ENCODE data around the gene TUSC2.

DNA sequence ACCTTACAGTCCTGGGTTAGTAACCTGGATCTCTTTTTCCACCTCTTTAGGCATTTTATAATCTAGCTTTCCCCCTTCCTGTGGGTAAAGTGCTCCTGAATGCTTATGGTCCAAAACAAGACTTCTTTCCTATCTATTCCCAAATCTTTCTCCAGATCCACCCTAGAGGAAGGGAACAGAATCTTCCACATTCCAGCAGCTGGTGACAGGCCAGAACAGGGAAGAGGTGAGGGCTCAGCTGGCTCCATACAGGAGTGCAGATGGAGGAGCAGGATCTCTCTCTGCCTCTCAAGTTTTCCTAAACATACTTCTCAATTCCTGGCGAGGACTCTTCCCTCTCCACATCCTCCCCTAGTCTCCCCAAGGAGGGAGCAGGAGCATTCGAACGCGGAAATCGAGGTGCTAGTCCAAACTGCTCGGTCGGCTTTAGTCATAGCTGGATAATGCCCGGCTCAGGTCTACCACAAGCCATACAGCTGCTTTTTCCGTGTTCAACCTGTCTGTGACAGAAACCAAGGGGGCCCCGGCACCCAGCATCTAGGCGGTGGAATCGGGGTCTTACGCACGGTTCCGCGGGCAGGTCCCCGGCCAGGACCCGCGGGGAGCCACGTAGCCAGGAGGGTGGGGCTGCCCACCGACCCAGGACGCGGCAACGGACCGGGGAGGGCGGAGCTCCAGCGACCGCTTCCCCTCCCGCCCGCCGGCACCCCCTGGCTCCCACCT, 8.6 kb upstream of the TUSC2 start:
- TF ChIP-seq POLR2A (IDR thresholded peaks at IDR 0.05), result no peak
- TF ChIP-seq, protein P1, sequence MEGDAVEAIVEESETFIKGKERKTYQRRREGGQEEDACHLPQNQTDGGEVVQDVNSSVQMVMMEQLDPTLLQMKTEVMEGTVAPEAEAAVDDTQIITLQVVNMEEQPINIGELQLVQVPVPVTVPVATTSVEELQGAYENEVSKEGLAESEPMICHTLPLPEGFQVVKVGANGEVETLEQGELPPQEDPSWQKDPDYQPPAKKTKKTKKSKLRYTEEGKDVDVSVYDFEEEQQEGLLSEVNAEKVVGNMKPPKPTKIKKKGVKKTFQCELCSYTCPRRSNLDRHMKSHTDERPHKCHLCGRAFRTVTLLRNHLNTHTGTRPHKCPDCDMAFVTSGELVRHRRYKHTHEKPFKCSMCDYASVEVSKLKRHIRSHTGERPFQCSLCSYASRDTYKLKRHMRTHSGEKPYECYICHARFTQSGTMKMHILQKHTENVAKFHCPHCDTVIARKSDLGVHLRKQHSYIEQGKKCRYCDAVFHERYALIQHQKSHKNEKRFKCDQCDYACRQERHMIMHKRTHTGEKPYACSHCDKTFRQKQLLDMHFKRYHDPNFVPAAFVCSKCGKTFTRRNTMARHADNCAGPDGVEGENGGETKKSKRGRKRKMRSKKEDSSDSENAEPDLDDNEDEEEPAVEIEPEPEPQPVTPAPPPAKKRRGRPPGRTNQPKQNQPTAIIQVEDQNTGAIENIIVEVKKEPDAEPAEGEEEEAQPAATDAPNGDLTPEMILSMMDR (IDR thresholded peaks at IDR 0.05), result no peak

Measured in testis (tissue), 2 donors.